Stimulated activated CD4-positive, alpha-beta T cell treated with anti-CD3 and anti-CD28 coated beads, Interleukin-2, amount 100 ng/mL, for 24 hours (primary cell): ENCODE results near the gene CHST9.

Source experiments
- DNase-seq, 2 donors: peaks; one replicate each; pipeline ENCODE4 v3.0.0-alpha.2; 2020

The CHST9 gene

DNA sequence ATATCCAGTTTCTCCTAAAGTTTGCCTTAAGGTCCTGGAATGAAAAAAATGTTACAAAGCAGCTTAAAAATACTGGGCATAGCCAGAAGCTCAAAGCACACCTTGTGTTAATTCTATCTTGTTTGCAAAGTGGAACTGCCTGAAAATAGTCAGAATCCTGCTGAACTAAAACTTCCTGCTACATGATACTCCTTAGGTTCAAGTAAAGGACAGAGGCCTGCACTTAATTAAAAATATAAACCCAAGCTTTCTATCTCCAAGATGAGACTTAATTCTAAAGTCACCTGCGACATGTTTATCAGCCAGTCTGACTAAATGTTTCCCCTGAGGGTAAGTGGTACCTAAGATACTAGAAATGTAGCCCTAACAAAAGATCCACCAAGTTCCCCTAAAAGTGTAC, 103.4 kb downstream of the CHST9 start:
- DNase-seq, result no peak

DNA sequence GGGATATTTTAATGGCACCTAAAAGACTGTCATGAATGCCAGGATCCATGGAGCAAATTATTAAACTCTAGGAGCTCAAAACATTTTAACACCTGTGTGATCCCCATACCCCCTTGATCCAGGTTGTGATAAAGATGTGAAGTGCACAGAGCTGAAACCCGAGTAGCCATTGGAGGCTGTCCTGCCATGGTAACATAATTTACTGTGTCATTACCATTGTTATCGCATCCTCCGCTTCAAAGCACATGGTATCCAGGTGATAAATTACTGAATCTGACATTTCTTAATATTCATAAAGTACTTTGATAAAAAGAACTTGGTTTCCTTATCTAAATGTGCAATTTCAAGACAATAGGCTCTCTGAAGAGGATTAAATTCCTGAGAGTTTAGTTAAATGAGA, 109.3 kb downstream of the CHST9 start:
- DNase-seq, result no peak

DNA sequence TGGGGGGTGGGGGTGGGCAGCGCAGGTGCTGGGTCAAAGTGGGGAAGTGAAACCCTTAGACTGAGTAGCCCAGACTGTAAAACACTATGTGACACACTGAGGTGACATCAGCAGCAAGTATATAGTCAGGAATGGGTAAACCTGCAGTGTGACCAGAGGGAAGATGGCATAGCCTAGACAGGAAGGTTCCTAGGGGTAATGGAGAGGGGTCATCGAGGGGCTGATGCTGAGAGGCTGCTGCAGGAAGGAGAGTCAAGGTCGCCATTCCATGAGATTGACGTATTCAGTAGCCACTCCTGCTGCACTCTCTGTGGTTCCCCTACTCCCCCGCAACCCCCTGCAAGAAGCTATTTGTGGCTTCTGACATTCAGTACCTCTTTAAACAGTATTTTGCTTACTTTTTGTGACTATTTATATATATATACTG, 111.7 kb downstream of the CHST9 start:
- no peak for DNase-seq

DNA sequence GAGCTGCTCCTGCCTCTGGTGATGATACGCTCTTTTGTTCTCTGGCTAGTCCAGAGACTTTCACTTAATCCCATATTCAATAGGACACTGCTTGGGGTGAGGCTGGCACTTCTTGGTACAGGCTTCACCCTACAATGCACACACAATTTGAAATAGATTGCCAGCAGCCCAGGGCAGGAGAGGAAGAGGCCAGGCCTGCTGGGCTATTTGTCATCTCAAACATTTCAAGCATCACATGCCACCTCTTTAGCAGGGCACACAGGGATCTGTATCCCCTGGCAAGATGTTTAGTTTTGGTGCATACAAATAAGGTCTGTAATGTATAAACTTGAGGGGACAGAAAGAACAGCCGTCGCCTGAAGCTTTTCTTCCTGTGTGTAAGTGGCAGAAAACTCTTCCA, 120.4 kb downstream of the CHST9 start:
- no peak for DNase-seq

DNA sequence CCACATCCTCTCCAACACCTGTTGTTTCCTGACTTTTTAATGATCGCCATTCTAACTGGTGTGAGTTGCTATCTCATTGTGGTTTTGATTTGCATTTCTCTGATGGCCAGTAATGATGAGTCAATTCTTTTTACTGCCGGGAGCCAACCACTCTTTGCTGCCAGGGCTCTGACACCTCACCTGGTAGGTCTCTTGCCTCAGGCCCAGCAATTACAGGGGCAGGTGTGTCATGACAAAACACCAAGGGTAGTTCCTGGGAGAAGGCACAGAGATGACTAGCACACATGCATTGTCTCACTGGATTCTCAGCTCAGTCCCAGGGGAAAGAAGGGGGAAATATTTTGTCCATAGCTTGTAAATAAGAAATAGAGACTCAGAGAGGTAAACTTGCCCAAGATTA, 122.3 kb downstream of the CHST9 start:
- no peak for DNase-seq

DNA sequence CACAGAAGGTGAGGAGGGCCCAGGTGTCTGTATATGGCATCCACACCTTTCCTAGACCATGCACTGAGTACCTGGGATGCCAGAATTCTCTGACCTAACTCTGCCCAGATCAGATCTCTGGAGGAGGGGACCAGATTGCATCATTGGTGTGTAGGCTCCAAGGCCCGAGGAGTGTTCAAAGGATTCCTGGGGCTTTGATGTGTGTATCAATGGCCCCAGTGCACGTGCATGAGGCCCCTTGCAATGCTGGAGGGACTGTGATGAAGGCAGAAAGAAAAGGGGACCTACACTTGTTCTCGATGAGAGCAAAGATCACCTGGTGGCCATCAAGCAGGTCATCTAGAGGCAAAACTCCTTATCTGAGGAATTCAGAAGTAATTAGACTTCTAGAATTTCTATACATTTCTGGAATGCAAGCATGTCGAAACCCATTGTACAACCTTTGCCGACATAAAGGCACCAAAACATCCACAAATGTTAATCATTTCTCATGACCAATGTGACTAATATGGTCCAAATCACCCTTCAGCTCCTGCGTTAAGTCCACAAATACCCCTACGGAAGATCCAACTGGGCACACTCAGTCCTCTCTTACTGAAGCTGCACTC, 123.5 kb downstream of the CHST9 start:
- DNase-seq, result no peak

DNA sequence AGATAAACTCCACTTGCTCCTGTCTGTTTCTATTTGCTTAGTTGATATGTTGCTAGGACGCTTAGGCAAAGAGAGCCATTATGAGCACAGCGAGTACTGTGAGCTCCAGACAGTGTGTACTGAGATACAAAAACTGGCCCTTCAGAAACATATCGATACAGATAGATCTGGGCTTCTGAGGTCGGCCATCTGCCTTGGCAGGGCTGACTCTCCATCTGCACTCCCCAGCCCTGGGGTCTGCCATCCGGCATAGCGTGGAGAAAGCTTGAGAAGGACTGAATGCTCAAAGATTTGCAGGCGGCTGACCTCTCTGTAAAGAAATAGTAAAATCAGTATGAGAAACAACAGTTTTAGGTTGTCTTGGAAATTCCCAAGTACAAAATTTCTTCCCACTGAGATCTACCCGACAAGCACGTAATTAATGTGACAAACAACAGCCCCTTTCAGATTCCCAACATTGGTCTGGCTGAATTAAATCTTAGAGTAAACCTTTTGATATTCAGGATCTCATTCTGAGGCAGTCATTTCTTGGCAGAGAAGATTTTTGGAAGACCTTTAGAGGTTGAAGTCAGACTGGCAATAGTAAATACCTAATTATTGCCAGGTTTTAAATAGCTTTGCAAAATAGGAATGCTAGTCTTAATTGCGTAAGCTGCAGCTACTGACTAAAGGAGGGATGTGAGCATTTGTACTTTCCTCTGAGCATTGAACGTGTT, 127.4 kb downstream of the CHST9 start:
- DNase-seq, result no peak

DNA sequence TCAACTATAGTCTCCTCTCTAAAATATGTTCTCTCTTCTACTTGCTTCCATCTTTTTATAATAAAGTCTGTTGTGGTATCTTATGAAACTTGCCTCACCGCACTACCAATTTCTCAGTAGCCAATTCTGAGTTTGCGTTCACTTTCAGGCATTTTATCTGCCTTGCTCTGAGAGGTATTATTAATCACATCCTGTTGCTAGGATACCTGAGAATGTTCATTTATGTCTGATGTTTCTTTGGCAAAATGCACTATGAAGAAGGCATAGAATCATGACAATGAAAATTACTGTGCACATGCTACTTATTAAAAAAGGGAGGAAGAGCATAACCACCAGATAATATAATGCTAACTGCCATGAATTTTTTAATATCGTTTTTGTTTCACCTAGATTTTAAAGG, 130.2 kb downstream of the CHST9 start:
- no peak for DNase-seq

DNA sequence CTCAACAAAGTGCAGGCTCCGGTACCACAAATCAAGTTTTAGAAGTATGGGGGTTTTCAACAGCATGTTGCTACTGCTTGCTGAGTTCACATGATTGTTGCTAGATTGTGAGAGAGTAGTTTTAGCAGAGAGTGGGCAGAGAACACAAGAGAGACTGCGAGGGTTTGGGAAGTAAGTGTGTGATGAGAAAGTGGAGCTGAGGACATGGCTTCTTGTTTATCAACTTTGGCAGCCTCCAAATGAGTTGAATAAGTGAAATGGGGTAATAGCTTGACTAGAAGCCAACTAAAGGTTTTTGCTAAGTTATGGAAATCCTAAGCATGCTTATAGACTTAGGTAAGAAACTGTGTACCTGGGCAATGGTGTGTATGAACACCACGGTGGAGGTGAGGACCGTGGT, 135.1 kb downstream of the CHST9 start:
- no peak for DNase-seq

DNA sequence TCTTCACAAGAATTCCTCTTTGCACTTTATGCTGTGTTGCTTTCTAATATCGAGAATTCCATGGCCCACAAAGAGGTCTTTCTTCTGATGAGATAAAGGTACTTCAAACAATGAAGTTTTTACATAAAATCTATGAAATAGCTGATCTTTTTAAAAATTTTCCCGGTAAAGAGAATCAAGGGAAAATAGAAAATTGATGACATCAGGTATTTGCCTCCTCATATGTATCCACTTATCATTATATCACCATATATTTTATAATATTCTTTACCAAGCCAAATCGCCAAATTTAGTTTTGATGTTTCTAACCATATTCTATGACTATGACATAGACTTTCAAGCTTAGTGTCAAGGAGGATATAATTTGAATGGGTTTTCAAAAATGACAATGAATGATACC, 139.8 kb downstream of the CHST9 start:
- no peak for DNase-seq

DNA sequence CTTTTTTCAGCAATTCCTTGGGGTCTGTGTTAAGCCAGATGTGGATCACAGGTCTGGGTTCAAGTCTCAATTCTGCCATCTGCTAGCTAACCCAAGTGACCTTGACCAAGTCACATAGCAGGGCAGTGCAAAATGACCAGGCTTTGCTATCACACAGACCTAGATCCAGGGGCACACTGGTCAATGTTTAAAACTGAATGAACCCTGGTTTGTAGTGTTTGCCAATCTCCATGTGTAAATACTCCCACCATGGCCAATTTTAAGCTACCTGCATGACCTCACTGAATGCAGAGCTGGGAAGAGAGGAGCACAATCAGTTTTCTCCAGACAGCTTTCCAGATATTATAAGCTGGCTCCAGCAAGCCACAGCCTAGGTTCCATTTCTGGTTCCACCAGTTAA, 142.9 kb downstream of the CHST9 start:
- DNase-seq, result no peak

DNA sequence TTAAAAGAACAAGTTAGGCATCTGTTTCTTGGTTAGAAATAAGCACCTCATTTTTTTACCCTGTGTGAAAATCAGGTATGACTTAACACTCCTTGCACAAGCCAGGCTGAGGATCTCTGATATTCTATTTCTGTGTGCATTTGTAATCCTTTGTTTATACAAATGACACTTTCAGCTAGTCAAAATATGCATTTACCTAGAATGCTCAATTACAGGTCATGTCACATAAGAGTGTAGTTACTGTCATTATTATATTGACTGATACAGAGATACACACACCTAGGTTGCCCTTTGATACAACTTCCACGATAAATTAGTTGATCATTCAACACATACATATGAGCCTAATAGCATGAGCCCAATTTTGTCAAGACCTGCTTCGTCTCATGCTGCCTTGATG, 144.3 kb downstream of the CHST9 start:
- DNase-seq, result no peak

DNA sequence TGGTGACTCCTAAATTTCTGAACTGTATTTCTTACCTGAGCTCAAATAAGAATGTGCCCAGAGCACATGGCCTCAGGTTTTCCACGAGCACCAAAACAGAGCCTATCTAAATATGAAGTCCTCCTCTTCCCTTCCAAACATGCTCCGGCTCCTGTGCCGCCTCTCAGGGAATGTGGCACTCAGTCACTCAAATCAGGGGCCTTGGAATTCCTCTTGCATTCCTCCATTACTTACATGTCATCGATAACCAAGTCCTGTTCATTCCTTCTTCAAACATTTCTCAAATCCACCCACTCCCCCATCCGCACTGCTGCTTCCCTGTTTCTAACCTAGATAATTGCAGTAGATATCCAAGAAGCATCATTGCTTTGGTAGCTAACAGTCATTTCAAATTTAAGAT, 151.4 kb downstream of the CHST9 start:
- no peak for DNase-seq

DNA sequence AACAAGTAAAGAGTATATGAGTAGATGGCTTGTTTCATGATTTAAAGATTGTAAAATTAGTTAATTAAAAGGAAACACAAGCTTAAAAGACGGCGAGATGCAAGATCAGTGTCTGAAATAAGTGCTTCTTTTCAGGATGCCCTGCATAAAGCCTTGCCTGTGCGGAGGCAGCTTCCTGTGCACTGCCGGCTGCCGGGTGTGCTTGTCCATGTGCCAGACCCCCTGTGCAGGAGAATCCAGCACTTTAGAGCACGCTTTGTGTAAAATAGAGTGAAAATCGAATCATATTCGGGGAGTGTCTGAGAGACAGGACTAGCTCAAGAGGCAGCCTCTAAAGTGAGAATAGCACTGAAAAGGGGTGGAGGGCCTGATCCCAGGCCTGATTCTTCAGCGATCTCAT, 154.7 kb downstream of the CHST9 start:
- no peak for DNase-seq

DNA sequence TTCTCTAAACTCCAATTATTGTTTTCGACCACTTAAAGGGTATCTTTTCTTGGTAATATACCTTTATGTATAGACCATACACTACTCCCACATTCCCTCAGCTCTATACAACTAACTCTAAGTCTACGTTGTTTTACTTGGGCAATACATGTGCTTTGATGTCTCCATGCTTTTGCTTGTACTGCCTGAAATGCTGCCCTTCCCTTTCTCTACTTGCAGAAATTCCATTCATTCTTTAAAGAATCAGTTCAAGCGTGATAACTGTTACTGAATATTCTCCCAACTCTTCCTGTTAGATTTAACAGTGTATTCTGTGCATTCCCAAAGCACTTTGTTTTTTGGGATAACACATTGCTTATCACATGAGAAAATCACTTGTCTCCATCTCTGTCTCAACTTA, 162.6 kb downstream of the CHST9 start:
- DNase-seq, result no peak

DNA sequence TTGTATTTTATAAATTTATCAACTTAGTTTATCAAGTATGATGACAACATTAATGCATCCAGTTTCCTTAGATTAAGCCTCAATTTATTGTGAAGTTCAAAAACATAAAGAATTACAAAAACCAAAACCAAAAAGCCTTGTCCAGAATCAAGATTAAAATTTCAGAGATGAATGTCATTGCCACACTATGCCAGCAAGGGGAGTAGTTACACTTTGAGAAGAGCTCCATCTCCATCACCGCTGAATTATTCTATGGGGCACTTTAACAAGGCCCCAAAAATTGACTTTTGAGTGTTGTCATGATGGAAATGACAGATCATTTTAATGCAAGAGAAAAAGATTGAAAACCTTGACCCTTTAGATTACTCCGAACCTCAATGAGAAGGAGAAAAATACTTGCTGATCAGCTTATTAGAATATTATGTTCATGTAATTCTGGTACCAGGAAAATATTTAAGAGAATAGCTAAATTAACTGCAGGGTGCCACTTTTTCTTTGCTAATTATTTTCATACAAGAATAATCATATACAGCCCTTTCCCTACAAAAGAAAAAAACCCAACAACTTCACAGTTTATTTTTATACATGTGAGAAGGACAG, 167.1 kb downstream of the CHST9 start:
- DNase-seq, result no peak

DNA sequence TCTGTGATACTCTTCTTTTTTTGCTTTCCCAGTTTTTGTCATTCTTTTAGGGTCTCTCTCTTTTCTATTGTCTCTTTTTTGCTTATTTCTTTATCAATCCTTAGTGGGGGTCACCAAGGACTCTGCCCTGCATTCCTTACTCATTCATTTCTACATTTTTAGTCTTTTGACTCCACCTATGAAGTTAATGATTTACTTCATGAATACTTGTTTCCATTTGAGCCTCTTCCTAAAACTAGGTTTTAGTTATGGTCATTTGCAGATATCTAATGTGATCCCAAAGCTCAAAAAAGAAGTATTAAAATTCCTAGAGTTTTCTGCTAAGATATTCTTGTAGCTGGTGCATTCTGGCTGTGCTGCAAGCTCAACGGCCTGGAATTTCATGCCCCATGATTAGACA, 170.3 kb downstream of the CHST9 start:
- no peak for DNase-seq

DNA sequence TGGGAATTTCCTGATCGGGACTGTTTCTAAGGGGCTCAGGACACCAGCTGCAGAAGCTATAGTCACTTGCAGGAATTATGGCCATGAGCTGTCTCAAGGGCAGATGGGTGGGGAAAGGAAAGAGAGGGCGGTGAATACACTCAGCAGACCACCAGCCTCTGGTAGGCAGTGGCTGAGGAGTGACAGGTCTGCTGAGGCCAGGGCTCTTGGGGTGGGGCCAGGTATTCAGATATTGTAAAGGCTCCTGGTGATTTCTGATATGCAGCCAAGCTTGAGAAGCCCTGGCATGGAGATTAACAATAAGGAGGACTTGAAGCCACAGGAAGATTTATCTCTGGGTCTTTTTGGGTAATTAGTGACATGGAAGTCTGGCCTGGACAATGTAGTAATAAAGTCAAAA, 174.3 kb downstream of the CHST9 start:
- no peak for DNase-seq

DNA sequence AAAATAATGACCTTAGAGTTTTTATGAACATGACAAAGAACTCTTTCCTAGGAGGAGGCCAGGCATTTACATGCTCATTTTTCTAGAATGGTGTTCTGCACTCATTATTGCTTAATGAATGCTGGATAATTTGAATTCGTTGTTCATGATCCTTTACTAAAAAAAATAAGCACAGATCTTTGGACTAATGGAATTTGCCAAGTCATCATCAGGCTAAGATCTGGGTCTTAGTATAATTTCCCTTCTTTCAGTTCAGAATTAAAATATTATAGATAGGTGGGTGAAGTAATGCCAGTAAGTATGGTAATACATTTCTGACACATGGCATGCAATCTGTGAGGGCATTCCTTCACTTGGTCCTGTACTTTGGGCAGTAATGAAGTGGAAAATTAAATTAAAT, 175.8 kb downstream of the CHST9 start:
- no peak for DNase-seq

DNA sequence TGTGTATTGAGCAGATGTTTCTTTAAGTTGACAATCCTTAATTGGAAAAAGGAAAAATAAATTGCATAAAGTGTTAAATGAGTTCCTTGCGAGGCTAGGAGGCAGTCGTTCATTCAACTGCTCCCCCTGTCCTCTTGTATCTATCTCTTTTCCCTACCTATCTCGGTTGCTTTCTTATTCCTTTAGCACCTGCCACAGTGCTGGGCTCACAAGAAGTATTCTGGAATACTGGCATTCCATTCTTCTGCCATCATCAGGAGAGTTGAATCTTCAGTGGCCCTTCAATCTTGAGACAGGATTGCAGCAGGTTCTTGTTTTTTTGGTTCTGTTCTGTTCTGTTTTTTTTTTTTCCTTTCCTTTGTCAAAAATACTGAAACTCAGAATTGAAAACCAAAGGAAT, 176.5 kb downstream of the CHST9 start:
- DNase-seq, result no peak

DNA sequence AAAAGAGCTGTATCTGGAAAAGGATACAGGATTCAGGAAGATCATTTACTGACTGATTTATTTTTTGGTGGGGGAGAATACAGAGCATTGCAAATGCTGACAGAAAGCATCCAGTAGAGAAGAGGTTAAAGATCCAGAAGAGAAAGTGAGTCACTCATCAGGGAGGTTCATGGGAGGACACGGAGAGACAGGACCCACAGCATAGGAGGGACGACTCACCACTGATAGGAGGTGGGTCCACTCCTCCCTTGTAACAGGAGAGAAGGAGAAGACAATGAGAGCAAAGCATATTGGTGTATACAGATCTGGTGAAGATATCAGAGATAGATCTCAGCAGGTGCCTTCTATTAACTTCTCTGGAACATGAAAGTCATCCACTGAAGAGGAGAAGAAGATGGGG, 177.2 kb downstream of the CHST9 start:
- no peak for DNase-seq

DNA sequence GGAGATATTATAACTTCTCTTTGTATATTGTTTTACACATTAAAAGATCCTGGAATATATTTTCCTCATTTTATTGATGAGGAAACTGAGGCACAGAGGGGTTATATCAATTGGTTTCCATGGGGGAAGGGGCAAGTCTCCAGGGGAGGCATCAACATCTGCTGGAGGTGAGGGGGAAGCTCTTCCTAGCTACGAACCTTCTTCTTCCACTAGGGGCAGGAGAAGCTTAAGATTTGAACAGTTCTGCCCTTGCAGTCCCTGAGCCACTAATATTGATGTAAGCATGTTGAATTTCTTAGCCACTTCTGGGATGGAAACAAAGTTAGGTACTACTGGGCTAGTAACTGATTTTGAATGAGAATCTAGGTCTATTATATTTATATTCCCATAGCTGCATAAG, 179.5 kb downstream of the CHST9 start:
- no peak for DNase-seq

DNA sequence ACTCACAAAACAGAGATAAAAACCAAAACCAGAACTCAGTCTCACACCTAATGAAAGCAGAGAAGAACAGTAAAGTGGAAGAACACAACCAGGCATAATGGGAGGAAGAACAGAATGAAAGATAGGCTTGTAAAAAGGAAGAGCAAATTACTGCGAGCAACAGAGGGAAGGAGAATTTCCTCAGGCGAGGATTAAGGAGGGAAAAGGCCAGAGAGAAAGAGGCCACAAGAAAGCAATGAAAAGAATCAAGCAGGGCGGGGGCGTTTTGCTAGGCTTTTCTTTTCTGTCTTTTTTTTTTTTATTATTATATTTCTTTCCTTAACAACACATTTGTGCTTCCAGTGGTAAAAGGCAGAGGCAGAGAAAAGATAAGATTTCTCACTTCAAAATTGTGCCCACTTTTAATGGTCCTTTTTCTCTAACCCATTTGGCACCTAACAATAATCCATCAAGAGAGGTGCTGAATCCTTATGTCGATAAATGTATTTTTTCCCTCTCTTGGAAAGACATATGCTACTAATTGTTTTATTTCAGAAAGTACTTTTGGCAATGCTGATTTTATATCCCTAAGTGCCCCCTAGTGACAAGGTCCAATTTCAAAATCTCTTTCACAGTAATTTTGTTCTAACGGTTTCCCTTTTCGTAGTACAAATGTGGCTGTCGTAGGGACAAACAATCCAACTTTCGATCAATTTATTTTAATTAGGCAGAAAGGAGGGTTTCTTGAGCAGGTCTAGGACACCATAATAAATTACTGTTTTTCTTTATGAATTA, 180.9 kb downstream of the CHST9 start:
- DNase-seq, result no peak

DNA sequence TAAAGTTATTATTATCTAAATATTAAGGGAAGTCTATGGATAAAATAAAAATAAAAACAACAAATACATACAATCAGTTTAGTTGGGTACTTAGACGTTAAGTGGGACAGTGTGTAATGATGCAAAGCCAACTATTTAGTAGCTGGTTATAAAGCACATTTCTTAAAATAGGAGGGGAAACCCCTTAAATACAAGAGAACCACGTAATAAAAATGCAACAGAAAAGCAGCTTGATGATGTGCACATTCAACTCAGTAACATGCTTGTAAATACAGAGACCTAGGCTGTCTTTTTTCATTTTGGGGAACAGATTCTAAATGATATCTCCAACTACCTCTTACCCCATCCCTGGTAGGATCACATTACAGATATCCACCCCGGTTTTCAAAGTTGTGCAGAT, 185.3 kb downstream of the CHST9 start:
- DNase-seq, result no peak
